Caco-2 (cell line): ENCODE measurements around the gene ABHD17C. TPM values are rescaled to one million over a fixed set of nuclear protein-coding genes. Genes with fewer than 3 reads are reported as not detected.
A peak's percentile ranks its signal among the peaks of the same experiment; 100 is the strongest.

Experiments
- BruUV-seq: library from RNA; stranded (reverse); fragments of 400-500 nt; replicated peaks from 2 replicates; lab custom pipeline; 2021; lab: Mats Ljungman, UMichigan
- CTCF ChIA-PET: fragments of 300-600 bp; sonication (Branson Sonifier 250); formaldehyde crosslinking; loops from one replicate; lab custom pipeline; 2022; ENCODE audit warnings: antibody characterized with exemption; lab: Charles Lee
- POLR2A ChIA-PET: fragments of 300-600 bp; sonication (Branson Sonifier 250); formaldehyde crosslinking; loops from one replicate; lab custom pipeline; 2022; ENCODE audit warnings: antibody characterized with exemption; lab: Charles Lee
- DNase-seq, 2 experiments: peaks; one replicate each; pipeline versions ENCODE4 v3.0.0 to v3.0.0-alpha.2; 2020 to 2022
- H3K27me3 ChIP-seq: replicated peaks from 2 replicates; pipeline ENCODE4 v1.6.0; 2011; ENCODE audit warnings: low read length; ENCODE audit not compliant: control insufficient read depth, insufficient read depth
- H3K36me3 ChIP-seq: 2 replicates; pipeline ENCODE4 v1.5.1; 2011; ENCODE audit warnings: low read length; ENCODE audit not compliant: control insufficient read depth, insufficient read depth
- H3K4me1 ChIP-seq: fragments of 250-450 bp; sonication (Bioruptor Pico); 2 replicates; pipeline ENCODE4 v1.5.1; 2020; ENCODE audit warnings: mild to moderate bottlenecking
- H3K4me3 ChIP-seq: 2 replicates; pipeline ENCODE4 v1.5.1; 2011; ENCODE audit warnings: low read depth, mild to moderate bottlenecking, control low read depth, low read length
- H3K9me3 ChIP-seq: fragments of 250-450 bp; sonication (Bioruptor Pico); 2 replicates; pipeline ENCODE4 v1.5.1; 2020; ENCODE audit warnings: mild to moderate bottlenecking, moderate library complexity
- H3K27ac Mint-ChIP-seq: one replicate; pipeline ENCODE4 v1.8.0; 2022; ENCODE audit warnings: mixed read lengths; ENCODE audit not compliant: unreplicated experiment
- H3K27me3 Mint-ChIP-seq: one replicate; pipeline ENCODE4 v1.8.0; 2022; ENCODE audit warnings: mixed read lengths; ENCODE audit not compliant: insufficient read depth, unreplicated experiment
- H3K36me3 Mint-ChIP-seq: one replicate; pipeline ENCODE4 v1.8.0; 2022; ENCODE audit warnings: mild to moderate bottlenecking, mixed read lengths; ENCODE audit not compliant: insufficient read depth, unreplicated experiment
- H3K4me1 Mint-ChIP-seq: one replicate; pipeline ENCODE4 v1.8.0; 2022; ENCODE audit warnings: low read depth, mixed read lengths; ENCODE audit not compliant: unreplicated experiment
- H3K4me3 Mint-ChIP-seq: one replicate; pipeline ENCODE4 v1.8.0; 2022; ENCODE audit warnings: mild to moderate bottlenecking, moderate library complexity, mixed read lengths; ENCODE audit not compliant: unreplicated experiment
- H3K9me3 Mint-ChIP-seq: one replicate; pipeline ENCODE4 v1.8.0; 2022; ENCODE audit warnings: mixed read lengths; ENCODE audit not compliant: unreplicated experiment
- CTCF ChIP-seq, 2 experiments: fragments of 200-600 bp in 1 of 2; IDR thresholded peaks; 1 replicate in 1 of 2; 2 replicates in 1 of 2; pipeline versions ENCODE4 v1.5.1 to v1.8.0; 2011 to 2022; ENCODE audit warnings: antibody characterized with exemption in 1 of 2, control low read depth in 1 of 2, inconsistent platforms in 1 of 2, low read depth in 1 of 2, low read length in 1 of 2, mild to moderate bottlenecking in 1 of 2, moderate library complexity in 1 of 2; ENCODE audit not compliant: insufficient read depth in 1 of 2, severe bottlenecking in 1 of 2, unreplicated experiment in 1 of 2
- intact Hi-C: fragments of 100-400 bp; cut with micrococcal nuclease; formaldehyde crosslinking; loops from one replicate; pipeline ENCODE4 v1.10.0; 2022; ENCODE audit not compliant: unreplicated experiment
- total RNA-seq: library from RNA; stranded (reverse); gene quantifications from 2 replicates; pipeline ENCODE4 v1.2.3, GENCODE V29; 2022

ABHD17C gene
- total RNA-seq, 1 experiment from 2014 or later: 25.0 TPM

GRCh38 chr15:80684697-80685096 lies 10.4 kb upstream of the ABHD17C start:
- H3K4me1 Mint-ChIP-seq: peaks cover 30% of the 10 kb centered on the region
- Histone ChIP-seq H3K4me1 (peaks cover 29% of the 10 kb centered on the region), H3K4me3 (no peak overlapping the region), H3K27me3 (no peaks in the 10 kb centered on the region), H3K9me3 (no peaks in the 10 kb centered on the region), H3K36me3 (no peaks in the 10 kb centered on the region)
- H3K27me3 Mint-ChIP-seq: no peaks in the 10 kb centered on the region
- no peaks in the 10 kb centered on the region for H3K36me3 Mint-ChIP-seq
- no peak overlapping the region for H3K27ac Mint-ChIP-seq
- no peak overlapping the region for H3K4me3 Mint-ChIP-seq
- no TSS peak for BruUV-seq
- ChIA-PET CTCF (interaction anchor here (1.2 to 1.4 kb wide), 2 partner anchors 10 to 25 kb away, joined by 4 read pairs; partner anchors contain the start of gene ABHD17C), POLR2A (no interaction called here)
- H3K9me3 Mint-ChIP-seq: no peaks in the 10 kb centered on the region
- TF ChIP-seq CTCF (IDR thresholded peaks at IDR 0.05; ENCODE audit: insufficient read depth in 1 of 2, low read depth in 1 of 2, low read length in 1 of 2, severe bottlenecking in 1 of 2, unreplicated experiment in 1 of 2): no peak
- DNase-seq: peak in 1 of 2 experiments; percentile 37
- intact Hi-C loops: no loop called here

GRCh38 chr15:80685628-80686027 lies 9.5 kb upstream of the ABHD17C start:
- H3K27me3 Mint-ChIP-seq: no peaks in the 10 kb centered on the region
- no peaks in the 10 kb centered on the region for H3K27me3 ChIP-seq
- POLR2A ChIA-PET: no interaction called here
- peaks cover 27% of the 10 kb centered on the region for H3K4me1 Mint-ChIP-seq
- no peaks in the 10 kb centered on the region for H3K36me3 ChIP-seq
- no peak for TF ChIP-seq CTCF (IDR thresholded peaks at IDR 0.05; ENCODE audit: insufficient read depth in 1 of 2, low read depth in 1 of 2, low read length in 1 of 2, severe bottlenecking in 1 of 2, unreplicated experiment in 1 of 2)
- no peaks in the 10 kb centered on the region for H3K9me3 Mint-ChIP-seq
- CTCF ChIA-PET: no interaction called here
- intact Hi-C loops: no loop called here
- no peaks in the 10 kb centered on the region for H3K9me3 ChIP-seq
- H3K27ac Mint-ChIP-seq: no peak overlapping the region
- peaks cover 25% of the 10 kb centered on the region for H3K4me1 ChIP-seq
- DNase-seq: no peak
- no TSS peak for BruUV-seq
- H3K36me3 Mint-ChIP-seq: no peaks in the 10 kb centered on the region
- no peak overlapping the region for H3K4me3 Mint-ChIP-seq
- no peak overlapping the region for H3K4me3 ChIP-seq

GRCh38 chr15:80689294-80689693 lies 5.8 kb upstream of the ABHD17C start:
- no peaks in the 10 kb centered on the region for H3K9me3 ChIP-seq
- H3K36me3 ChIP-seq: no peaks in the 10 kb centered on the region
- TF ChIP-seq CTCF (IDR thresholded peaks at IDR 0.05; ENCODE audit: insufficient read depth in 1 of 2, low read depth in 1 of 2, low read length in 1 of 2, severe bottlenecking in 1 of 2, unreplicated experiment in 1 of 2): no peak
- Mint-ChIP-seq H3K4me1 (peaks cover 14% of the 10 kb centered on the region), H3K9me3 (no peaks in the 10 kb centered on the region), H3K36me3 (no peaks in the 10 kb centered on the region), H3K27ac (no peak overlapping the region), H3K4me3 (no peak overlapping the region), H3K27me3 (no peaks in the 10 kb centered on the region)
- H3K4me3 ChIP-seq: no peak overlapping the region
- intact Hi-C loops: no loop called here
- H3K27me3 ChIP-seq: no peaks in the 10 kb centered on the region
- ChIA-PET CTCF (no interaction called here), POLR2A (no interaction called here)
- peaks cover 16% of the 10 kb centered on the region for H3K4me1 ChIP-seq
- no peak for DNase-seq
- BruUV-seq: no TSS peak
